Gastrocnemius medialis (tissue), 4 donors: ENCODE results near the gene CASK.

Source experiments
- CTCF ChIP-seq, 5 experiments: fragments of 450-650 bp in 3 of 5; fragments of 200-600 bp in 2 of 5; sonication (generic) in 2 of 5; IDR thresholded peaks in 4 of 5; conservative IDR thresholded peaks in 1 of 5; 1 replicate in 4 of 5; 2 replicates in 1 of 5; pipeline ENCODE4 v1.5.1; 2016 to 2019; ENCODE audit warnings: antibody characterized with exemption in 5 of 5, mild to moderate bottlenecking in 3 of 5, moderate library complexity in 3 of 5
- POLR2A ChIP-seq, 2 donors: fragments of 450-650 bp; IDR thresholded peaks; one replicate each; pipeline ENCODE4 v1.6.1; 2017; ENCODE audit warnings: antibody characterized with exemption in 2 of 2, mild to moderate bottlenecking in 2 of 2, moderate library complexity in 2 of 2

DNA sequence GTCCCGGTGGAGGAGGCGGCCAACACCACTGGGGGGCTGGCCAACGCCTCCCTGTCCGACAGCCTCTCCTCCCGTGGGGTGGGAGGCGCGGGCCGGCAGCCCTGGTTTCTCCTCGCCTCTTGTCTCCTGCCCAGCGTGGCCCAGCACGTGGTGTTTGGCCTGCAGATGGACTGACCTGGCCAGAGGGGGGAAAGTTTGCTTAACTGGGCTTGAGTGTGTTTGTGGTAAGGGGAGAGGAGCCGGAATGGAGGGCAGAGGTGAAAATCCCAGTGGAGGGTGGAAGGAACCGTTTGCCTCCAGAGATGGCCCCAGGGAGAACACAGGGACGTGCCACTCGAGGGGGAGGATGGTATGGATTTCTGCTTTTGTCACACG, 448.6 kb downstream of the CASK start:
- no peak for TF ChIP-seq POLR2A (IDR thresholded peaks at IDR 0.05)
- no peak for TF ChIP-seq CTCF (IDR thresholded peaks at IDR 0.05 in 4 of 5, conservative IDR thresholded peaks at IDR 0.05 in 1 of 5)
